ENCODE results near the gene INS.
A peak's percentile ranks its signal among the peaks of the same experiment; 100 is the strongest.
"Not testable (repeated sequence)": the region's sequence is repeated elsewhere in the genome, so short reads cannot be mapped to it uniquely, and the experiment has no call there.

The INS gene

GRCh38 chr11:2180789-2181370, 19.9 kb upstream of the INS start:
- no peak for DNase-seq

GRCh38 chr11:2180347-2180746, 19.3 kb upstream of the INS start:
- no peak for DNase-seq

- DNase-seq = no peak
These were observed 18.5 kb upstream of the INS start for GRCh38 chr11:2179516-2179915.

- DNase-seq = no peak
These were observed 18.0 kb upstream of the INS start for GRCh38 chr11:2178906-2179494.

- DNase-seq = not testable (repeated sequence)
These were observed 17.2 kb upstream of the INS start for GRCh38 chr11:2178055-2178773.

- no peak for DNase-seq
These were observed 16.1 kb upstream of the INS start for GRCh38 chr11:2177076-2177475.

- DNase-seq = no peak
These were observed 15.4 kb upstream of the INS start for GRCh38 chr11:2176389-2176900.

- DNase-seq = no peak
These were observed 14.7 kb upstream of the INS start for GRCh38 chr11:2175659-2176058.

- no peak for DNase-seq
These were observed 13.4 kb upstream of the INS start for GRCh38 chr11:2174361-2174760.

- DNase-seq = no peak
These were observed 12.8 kb upstream of the INS start for GRCh38 chr11:2173761-2174160.

- no peak for DNase-seq
These were observed 12.2 kb upstream of the INS start for GRCh38 chr11:2173150-2173693.

GRCh38 chr11:2172676-2173075, 11.7 kb upstream of the INS start:
- no peak for DNase-seq

GRCh38 chr11:2171591-2172003, 10.6 kb upstream of the INS start, which contains the start of gene TH:
TSS of gene TH (minus strand) at chr11:2171815. CDS start at chr11:2171786, 29 bp downstream.
- no peak for DNase-seq

GRCh38 chr11:2169626-2170570, 8.9 kb upstream of the INS start:
- DNase-seq = no peak

GRCh38 chr11:2169005-2169378, 8.0 kb upstream of the INS start:
- no peak for DNase-seq

GRCh38 chr11:2168286-2169004, 7.4 kb upstream of the INS start:
- no peak for DNase-seq

- no peak for DNase-seq
These were observed 6.4 kb upstream of the INS start for GRCh38 chr11:2167141-2168045.

- DNase-seq = peak; percentile 59
These were observed 5.3 kb upstream of the INS start for GRCh38 chr11:2166091-2166851.

GRCh38 chr11:2165571-2165970, 4.6 kb upstream of the INS start:
- DNase-seq = no peak

Measured in NCI-H1092 treated with DMSO at 0.1 percent for 48 hours (cell line).